Stomach (tissue), 4 donors: ENCODE measurements around the gene SHISA6.

Experiments
- CTCF ChIP-seq, 7 experiments: fragments of 450-650 bp in 4 of 7; fragments of 200-600 bp in 3 of 7; sonication (generic) in 3 of 7; IDR thresholded peaks; one replicate each; pipeline ENCODE4 v1.5.1; 2016 to 2019; ENCODE audit warnings: antibody characterized with exemption in 7 of 7, control low read depth in 2 of 7, mild to moderate bottlenecking in 1 of 7
- POLR2AphosphoS5 ChIP-seq, 3 donors: sonication (generic); formaldehyde crosslinking; IDR thresholded peaks; one replicate each; pipeline ENCODE4 v1.6.1; 2016; ENCODE audit warnings: antibody characterized with exemption in 3 of 3

DNA sequence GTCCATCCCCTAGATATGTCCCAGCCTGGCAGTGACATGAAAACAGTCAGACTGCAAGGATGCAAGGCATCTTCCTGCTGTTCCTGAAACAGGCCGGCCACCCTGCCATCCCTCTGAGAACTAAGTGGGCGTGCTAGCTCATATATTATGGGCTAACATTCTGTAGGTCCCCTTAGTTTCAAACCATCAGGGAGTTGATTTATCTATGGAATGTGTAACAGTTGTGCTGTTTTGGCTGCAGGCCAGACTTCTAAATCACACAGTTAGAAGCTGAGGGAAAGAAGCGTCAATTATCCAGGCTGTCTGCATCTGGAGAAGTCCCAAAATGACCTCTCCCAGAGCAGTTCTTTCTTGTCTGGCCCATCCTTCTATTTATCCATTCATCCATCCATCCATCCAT, 254.6 kb downstream of the SHISA6 start:
- no peak for TF ChIP-seq POLR2AphosphoS5 (IDR thresholded peaks at IDR 0.05)
- no peak for TF ChIP-seq CTCF (IDR thresholded peaks at IDR 0.05)
